A549 (cell line): ENCODE data around the gene DHDH. TPM values are rescaled to one million over a fixed set of nuclear protein-coding genes. Genes with fewer than 3 reads are reported as not detected.

Source experiments
- ATAC-seq, 2 experiments: fragments of 200-7000 bp in 1 of 2; fragments of >200 bp in 1 of 2; cut with Nextera tagmentation in 1 of 2; cut with Tn5 transposase in 1 of 2; 3 replicates each; pipeline versions ENCODE4 v1.8.0 to v1.9.1; 2018 to 2020; ENCODE audit warnings: mild to moderate bottlenecking in 1 of 2, moderate library complexity in 1 of 2
- CTCF ChIA-PET: fragments of 300-600 bp; sonication (Branson Sonifier 250); formaldehyde crosslinking; extraction: SDS; loops from one replicate; lab custom pipeline; 2021; ENCODE audit warnings: antibody characterized with exemption, inconsistent platforms; lab: Yijun Ruan, JAX
- POLR2A ChIA-PET: fragments of 350-600 bp; formaldehyde crosslinking; extraction: SDS; loops from one replicate; lab custom pipeline; 2021; ENCODE audit warnings: antibody characterized with exemption, inconsistent platforms; lab: Yijun Ruan, JAX
- DNase-seq, 2 experiments: peaks; one replicate each; pipeline versions ENCODE4 v3.0.0 to v3.0.0-alpha.2; 2011 to 2016; ENCODE audit warnings: low read depth in 1 of 2, low spot score in 1 of 2
- FAIRE-seq: peaks from 2 replicates; lab custom pipeline; 2011; peaks lifted over from hg19 to GRCh38; lab: Jason Lieb, UNC
- H3K27ac ChIP-seq, 2 experiments: fragments of >200 bp; sonication (Bioruptor Twin); formaldehyde crosslinking; 3 replicates each; pipeline ENCODE4 v1.5.1; 2016 to 2017
- H3K4me1 ChIP-seq: fragments of >200 bp; sonication (Bioruptor Twin); formaldehyde crosslinking; 3 replicates; pipeline ENCODE4 v1.6.1; 2016
- H3K4me2 ChIP-seq: fragments of >200 bp; sonication (Bioruptor Twin); formaldehyde crosslinking; 3 replicates; pipeline ENCODE4 v1.6.1; 2016
- H3K4me3 ChIP-seq: fragments of >200 bp; sonication (Bioruptor Twin); formaldehyde crosslinking; 3 replicates; pipeline ENCODE4 v1.5.1; 2016
- H3K9me3 ChIP-seq: fragments of >200 bp; sonication (Bioruptor Twin); formaldehyde crosslinking; 3 replicates; pipeline ENCODE4 v1.6.1; 2016
- BHLHE40 ChIP-seq: IDR thresholded peaks from 2 replicates; pipeline ENCODE4 v1.6.1; 2012; ENCODE audit warnings: low read depth, low read length, inconsistent platforms
- CBX2 ChIP-seq: fragments of 200-600 bp; sonication (generic); IDR thresholded peaks from 2 replicates; pipeline ENCODE4 v1.6.1; 2016; ENCODE audit warnings: low read depth, mild to moderate bottlenecking, borderline replicate concordance
- CBX8 ChIP-seq: fragments of 200-600 bp; sonication (generic); IDR thresholded peaks from 2 replicates; pipeline ENCODE4 v1.6.1; 2016
- CEBPB ChIP-seq, 2 experiments: fragments of >200 bp in 1 of 2; sonication (Bioruptor Twin) in 1 of 2; formaldehyde crosslinking in 1 of 2; IDR thresholded peaks; 2 replicates each; pipeline ENCODE4 v1.6.1; 2012 to 2016
- CHD2 ChIP-seq: fragments of 150-350 bp; IDR thresholded peaks from 2 replicates; pipeline ENCODE4 v1.6.1; 2014; ENCODE audit warnings: low read length; ENCODE audit not compliant: partially characterized antibody
- EP300 ChIP-seq, 2 experiments: fragments of >200 bp; sonication (Bioruptor Twin); formaldehyde crosslinking; IDR thresholded peaks; 2 replicates in 1 of 2; 3 replicates in 1 of 2; pipeline ENCODE4 v1.6.1; 2016 to 2017
- FOSL2 ChIP-seq, 2 experiments: fragments of 450-650 bp in 1 of 2; fragments of >200 bp in 1 of 2; sonication (Bioruptor Twin) in 1 of 2; formaldehyde crosslinking; IDR thresholded peaks; 2 replicates each; pipeline versions ENCODE4 v1.5.0 to v1.6.1; 2016 to 2020; ENCODE audit warnings: mild to moderate bottlenecking in 1 of 2, moderate library complexity in 1 of 2
- FOXS1 ChIP-seq: fragments of 250-450 bp; sonication (Bioruptor Pico); IDR thresholded peaks from 2 replicates; pipeline ENCODE4 v1.5.0; 2020; ENCODE audit warnings: mild to moderate bottlenecking, moderate library complexity
- GATA3 ChIP-seq: IDR thresholded peaks from 2 replicates; pipeline ENCODE4 v1.6.1; 2012; ENCODE audit warnings: borderline replicate concordance
- HDAC2 ChIP-seq: fragments of 200-600 bp; sonication (generic); IDR thresholded peaks from 2 replicates; pipeline ENCODE4 v1.6.1; 2016
- HOXA7 ChIP-seq: fragments of 250-450 bp; sonication (Bioruptor Pico); IDR thresholded peaks from 2 replicates; pipeline ENCODE4 v1.5.0; 2020; ENCODE audit warnings: mild to moderate bottlenecking, moderate library complexity
- HOXB13 ChIP-seq: fragments of 250-450 bp; sonication (Bioruptor Pico); IDR thresholded peaks from 2 replicates; pipeline ENCODE4 v1.5.0; 2020; ENCODE audit warnings: low read depth, mild to moderate bottlenecking, moderate library complexity
- MAFK ChIP-seq: fragments of 450-650 bp; IDR thresholded peaks from 2 replicates; pipeline ENCODE4 v1.6.1; 2014; ENCODE audit not compliant: partially characterized antibody
- NFE2L2 ChIP-seq: fragments of 150-350 bp; conservative IDR thresholded peaks from 2 replicates; pipeline ENCODE4 v1.6.1; 2014; ENCODE audit warnings: low read length
- PHF8 ChIP-seq: fragments of 200-600 bp; sonication (generic); IDR thresholded peaks from 2 replicates; pipeline ENCODE4 v1.6.1; 2016; ENCODE audit warnings: low read depth, mild to moderate bottlenecking, antibody characterized with exemption, moderate library complexity, borderline replicate concordance
- POLR2A ChIP-seq: IDR thresholded peaks from 2 replicates; pipeline ENCODE4 v1.6.1; 2012; ENCODE audit warnings: mild to moderate bottlenecking, low read length
- POLR2AphosphoS2 ChIP-seq: conservative IDR thresholded peaks from 2 replicates; pipeline ENCODE4 v1.6.1; 2012; ENCODE audit warnings: low read length, improper control_type of control experiment, inconsistent platforms
- RAD21 ChIP-seq, 2 experiments: fragments of >200 bp in 1 of 2; sonication (Bioruptor Twin) in 1 of 2; formaldehyde crosslinking in 1 of 2; IDR thresholded peaks in 1 of 2; conservative IDR thresholded peaks in 1 of 2; 2 replicates in 1 of 2; 3 replicates in 1 of 2; pipeline ENCODE4 v1.6.1; 2012 to 2018; ENCODE audit warnings: inconsistent platforms in 1 of 2
- RCOR1 ChIP-seq: fragments of 150-350 bp; IDR thresholded peaks from 2 replicates; pipeline ENCODE4 v1.6.1; 2014; ENCODE audit warnings: antibody characterized with exemption, low read length, low read depth
- RNF2 ChIP-seq: fragments of 200-600 bp; sonication (generic); IDR thresholded peaks from 2 replicates; pipeline ENCODE4 v1.6.1; 2016; ENCODE audit warnings: low read depth, mild to moderate bottlenecking, antibody characterized with exemption, moderate library complexity, borderline replicate concordance
- SMC3 ChIP-seq: fragments of >200 bp; sonication (Bioruptor Twin); formaldehyde crosslinking; IDR thresholded peaks from 3 replicates; pipeline ENCODE4 v1.6.1; 2018; ENCODE audit warnings: inconsistent platforms
- TFCP2L1 ChIP-seq: fragments of 250-450 bp; sonication (Bioruptor Pico); IDR thresholded peaks from 2 replicates; pipeline ENCODE4 v1.5.0; 2021; ENCODE audit warnings: mild to moderate bottlenecking
- ZFP36 ChIP-seq: fragments of 450-650 bp; IDR thresholded peaks from 2 replicates; pipeline ENCODE4 v1.6.1; 2014; ENCODE audit warnings: borderline replicate concordance; ENCODE audit not compliant: partially characterized antibody
- ZNF302 ChIP-seq: fragments of 250-450 bp; sonication (Bioruptor Pico); IDR thresholded peaks from 2 replicates; pipeline ENCODE4 v1.9.0; 2021; ENCODE audit warnings: inconsistent platforms, mild to moderate bottlenecking, moderate library complexity
- ZSCAN20 ChIP-seq: fragments of 250-450 bp; sonication (Bioruptor Pico); IDR thresholded peaks from 2 replicates; pipeline ENCODE4 v1.8.0; 2022; ENCODE audit warnings: mild to moderate bottlenecking, moderate library complexity
- WGBS: methylation state at CpG from one replicate; pipeline ENCODE4 v1.1.6; 2017; ENCODE audit errors: missing lambda C conversion rate; 5-methylcytosine and 5-hydroxymethylcytosine counted together
- polyA plus RNA-seq, 4 experiments: library from polyadenylated mRNA; depleted of rRNA in 3 of 4; stranded (reverse); fragments of >200 nt; fragmentation: RNase III in 1 of 4; extraction: RNeasy Plus Mini Kit Qiagen cat#74134 plus additional on column Dnase treatment in 1 of 4; gene quantifications; 2 replicates in 3 of 4; 3 replicates in 1 of 4; pipeline ENCODE4 v1.2.3, GENCODE V29; 2011 to 2017
- TF ChIP-seq, protein P1 (sequence below): IDR thresholded peaks from 2 replicates; pipeline ENCODE4 v1.6.1; 2012
- TF ChIP-seq, protein P2 (sequence below): fragments of 450-650 bp; IDR thresholded peaks from 2 replicates; pipeline ENCODE4 v1.6.1; 2014; ENCODE audit warnings: antibody characterized with exemption
- TF ChIP-seq, protein P3 (sequence below): fragments of >200 bp; sonication (Bioruptor Twin); formaldehyde crosslinking; IDR thresholded peaks from 2 replicates; pipeline ENCODE4 v1.6.1; 2016
- TF ChIP-seq, protein P4 (sequence below): IDR thresholded peaks from 2 replicates; pipeline ENCODE4 v1.6.1; 2012
- TF ChIP-seq, protein P5 (sequence below): fragments of 200-600 bp; sonication (generic); IDR thresholded peaks from 2 replicates; pipeline ENCODE4 v1.6.1; 2016; ENCODE audit warnings: antibody characterized with exemption, mild to moderate bottlenecking, moderate library complexity
- TF ChIP-seq, protein P6 (sequence below): fragments of 250-450 bp; sonication (Bioruptor Pico); IDR thresholded peaks from 2 replicates; pipeline ENCODE4 v1.5.0; 2020; ENCODE audit warnings: low read depth, mild to moderate bottlenecking, moderate library complexity

The DHDH gene
- polyA plus RNA-seq, 2 of the 4 experiments (the other 2 are of a cell fraction): 0.78 to 1.2 TPM

DNA sequence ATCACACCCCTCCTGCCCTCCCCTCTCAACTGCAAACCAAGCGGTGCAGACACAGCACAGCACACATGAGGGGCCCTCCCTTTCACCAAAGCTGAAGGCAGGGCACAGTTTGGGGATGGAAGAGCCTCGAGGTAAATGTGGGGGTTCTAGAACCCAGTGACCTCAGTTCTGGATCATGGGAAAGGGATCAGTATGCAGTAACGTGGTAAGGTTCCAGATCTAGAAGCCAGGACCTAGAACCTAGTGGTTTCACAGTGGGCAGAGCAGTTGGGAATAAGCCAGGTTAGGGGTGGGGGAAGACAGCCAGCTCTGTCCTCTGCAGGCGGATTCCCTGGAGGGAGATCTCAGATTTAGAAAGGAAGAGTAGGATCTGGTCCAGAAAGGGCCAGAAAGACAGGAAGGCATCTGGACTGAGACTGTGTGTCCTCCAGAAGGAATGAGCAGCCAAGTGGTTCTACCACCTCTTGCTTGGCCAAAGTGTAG is 34.7 kb downstream of the DHDH start (continued):
- no peak for TF ChIP-seq BHLHE40
- TF ChIP-seq, protein P1, sequence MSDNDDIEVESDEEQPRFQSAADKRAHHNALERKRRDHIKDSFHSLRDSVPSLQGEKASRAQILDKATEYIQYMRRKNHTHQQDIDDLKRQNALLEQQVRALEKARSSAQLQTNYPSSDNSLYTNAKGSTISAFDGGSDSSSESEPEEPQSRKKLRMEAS: no peak
- TF ChIP-seq SMC3: no peak
- peak; percentile 83; the same call in 1 of the 2 replicates for TF ChIP-seq TFCP2L1 (CRISPR knock-in tag)
- TF ChIP-seq, protein P2, sequence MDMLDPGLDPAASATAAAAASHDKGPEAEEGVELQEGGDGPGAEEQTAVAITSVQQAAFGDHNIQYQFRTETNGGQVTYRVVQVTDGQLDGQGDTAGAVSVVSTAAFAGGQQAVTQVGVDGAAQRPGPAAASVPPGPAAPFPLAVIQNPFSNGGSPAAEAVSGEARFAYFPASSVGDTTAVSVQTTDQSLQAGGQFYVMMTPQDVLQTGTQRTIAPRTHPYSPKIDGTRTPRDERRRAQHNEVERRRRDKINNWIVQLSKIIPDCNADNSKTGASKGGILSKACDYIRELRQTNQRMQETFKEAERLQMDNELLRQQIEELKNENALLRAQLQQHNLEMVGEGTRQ: no peak
- TF ChIP-seq HOXA7 (CRISPR knock-in tag): peak; percentile 91; the same call in 1 of the 2 replicates
- no peak for TF ChIP-seq PHF8
- TF ChIP-seq HDAC2: no peak
- TF ChIP-seq CEBPB (IDR thresholded peaks at IDR 0.05): no peak
- 0 out of 2 replicates have a peak, but pooled peaks have one; percentile 38 for TF ChIP-seq HOXB13 (CRISPR knock-in tag)
- TF ChIP-seq RCOR1: no peak
- no peak for TF ChIP-seq EP300 (IDR thresholded peaks at IDR 0.05)
- TF ChIP-seq NFE2L2: no peak
- 0 out of 2 replicates have a peak, but pooled peaks have one; percentile 37 for TF ChIP-seq ZSCAN20 (CRISPR knock-in tag)
- TF ChIP-seq FOXS1 (CRISPR knock-in tag): 0 out of 2 replicates have a peak, but pooled peaks have one; percentile 39
- TF ChIP-seq CBX2: no peak
- TF ChIP-seq, protein P3, sequence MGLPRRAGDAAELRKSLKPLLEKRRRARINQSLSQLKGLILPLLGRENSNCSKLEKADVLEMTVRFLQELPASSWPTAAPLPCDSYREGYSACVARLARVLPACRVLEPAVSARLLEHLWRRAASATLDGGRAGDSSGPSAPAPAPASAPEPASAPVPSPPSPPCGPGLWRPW: no peak
- TF ChIP-seq, protein P4, sequence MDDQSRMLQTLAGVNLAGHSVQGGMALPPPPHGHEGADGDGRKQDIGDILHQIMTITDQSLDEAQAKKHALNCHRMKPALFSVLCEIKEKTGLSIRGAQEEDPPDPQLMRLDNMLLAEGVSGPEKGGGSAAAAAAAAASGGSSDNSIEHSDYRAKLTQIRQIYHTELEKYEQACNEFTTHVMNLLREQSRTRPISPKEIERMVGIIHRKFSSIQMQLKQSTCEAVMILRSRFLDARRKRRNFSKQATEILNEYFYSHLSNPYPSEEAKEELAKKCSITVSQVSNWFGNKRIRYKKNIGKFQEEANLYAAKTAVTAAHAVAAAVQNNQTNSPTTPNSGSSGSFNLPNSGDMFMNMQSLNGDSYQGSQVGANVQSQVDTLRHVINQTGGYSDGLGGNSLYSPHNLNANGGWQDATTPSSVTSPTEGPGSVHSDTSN: no peak; the same call in 1 of the 2 replicates
- TF ChIP-seq RNF2: no peak
- no peak for TF ChIP-seq ZFP36
- TF ChIP-seq RAD21 (conservative IDR thresholded peaks at IDR 0.05 in 1 of 2, IDR thresholded peaks at IDR 0.05 in 1 of 2): peak in 1 of 2 experiments; percentile 4; a peak in 1 of 5 replicates
- no peak for TF ChIP-seq ZNF302 (CRISPR knock-in tag)
- peak; percentile 84 for TF ChIP-seq POLR2AphosphoS2
- no peak for TF ChIP-seq CHD2
- TF ChIP-seq CBX8: no peak
- no peak for TF ChIP-seq GATA3
- no peak for TF ChIP-seq MAFK

DNA sequence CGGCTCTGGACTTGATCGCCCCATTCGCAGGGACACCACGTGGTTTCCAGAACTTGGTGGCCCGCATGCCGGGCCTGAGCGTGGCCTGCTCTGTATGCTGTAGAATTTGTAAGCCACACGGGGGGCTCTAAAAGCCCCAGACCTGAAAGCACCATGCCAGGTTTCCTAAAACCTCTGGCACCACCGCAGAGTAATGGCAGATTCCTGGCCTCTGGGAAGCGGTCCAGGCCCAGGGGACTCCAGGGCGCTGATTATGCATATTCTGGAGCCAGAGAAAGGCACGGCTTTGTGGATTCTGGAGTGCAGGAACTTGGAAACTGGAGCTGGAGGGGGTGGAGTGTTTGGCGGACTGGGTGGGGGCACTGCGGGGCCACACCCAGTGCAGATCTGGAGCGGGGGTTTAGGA is 35.3 kb downstream of the DHDH start:
- CTCF ChIA-PET: interaction anchor here (0.7 to 19.0 kb wide), 8 partner anchors 8 to 176 kb away, joined by 3 to 360 read pairs (median 58); partner anchors contain the start of genes GYS1 and RUVBL2
- POLR2A ChIA-PET: interaction anchor here (2.0 to 9.6 kb wide), 4 partner anchors 12 to 173 kb away, joined by 7 to 175 read pairs (median 28); partner anchors contain the start of genes BAX, GYS1, PLEKHA4 and PPP1R15A
- peak; percentile 1 to 5; a peak in 5 of 6 replicates for ATAC-seq

More for the DNA sequence above, 35.3 kb downstream of the DHDH start:
- FAIRE-seq (no peak), DNase-seq (peak in 1 of 2 experiments; percentile 53)
- no peak overlapping the region for H3K4me2 ChIP-seq
- peak overlapping the region in 1 of 2 experiments; percentile 96; a peak in 3 of 6 replicates for H3K27ac ChIP-seq
- H3K4me1 ChIP-seq: peaks cover 34% of the 10 kb centered on the region
- TF ChIP-seq FOXS1 (CRISPR knock-in tag) (no peak), POLR2A (no peak), EP300 (IDR thresholded peaks at IDR 0.05) (no peak), MAFK (peak; percentile 89), SMC3 (no peak), FOSL2 (IDR thresholded peaks at IDR 0.05) (no peak), FOSL2 (CRISPR knock-in tag; IDR thresholded peaks at IDR 0.05) (0 out of 2 replicates have a peak, but pooled peaks have one; percentile 1)
- TF ChIP-seq, protein P5, sequence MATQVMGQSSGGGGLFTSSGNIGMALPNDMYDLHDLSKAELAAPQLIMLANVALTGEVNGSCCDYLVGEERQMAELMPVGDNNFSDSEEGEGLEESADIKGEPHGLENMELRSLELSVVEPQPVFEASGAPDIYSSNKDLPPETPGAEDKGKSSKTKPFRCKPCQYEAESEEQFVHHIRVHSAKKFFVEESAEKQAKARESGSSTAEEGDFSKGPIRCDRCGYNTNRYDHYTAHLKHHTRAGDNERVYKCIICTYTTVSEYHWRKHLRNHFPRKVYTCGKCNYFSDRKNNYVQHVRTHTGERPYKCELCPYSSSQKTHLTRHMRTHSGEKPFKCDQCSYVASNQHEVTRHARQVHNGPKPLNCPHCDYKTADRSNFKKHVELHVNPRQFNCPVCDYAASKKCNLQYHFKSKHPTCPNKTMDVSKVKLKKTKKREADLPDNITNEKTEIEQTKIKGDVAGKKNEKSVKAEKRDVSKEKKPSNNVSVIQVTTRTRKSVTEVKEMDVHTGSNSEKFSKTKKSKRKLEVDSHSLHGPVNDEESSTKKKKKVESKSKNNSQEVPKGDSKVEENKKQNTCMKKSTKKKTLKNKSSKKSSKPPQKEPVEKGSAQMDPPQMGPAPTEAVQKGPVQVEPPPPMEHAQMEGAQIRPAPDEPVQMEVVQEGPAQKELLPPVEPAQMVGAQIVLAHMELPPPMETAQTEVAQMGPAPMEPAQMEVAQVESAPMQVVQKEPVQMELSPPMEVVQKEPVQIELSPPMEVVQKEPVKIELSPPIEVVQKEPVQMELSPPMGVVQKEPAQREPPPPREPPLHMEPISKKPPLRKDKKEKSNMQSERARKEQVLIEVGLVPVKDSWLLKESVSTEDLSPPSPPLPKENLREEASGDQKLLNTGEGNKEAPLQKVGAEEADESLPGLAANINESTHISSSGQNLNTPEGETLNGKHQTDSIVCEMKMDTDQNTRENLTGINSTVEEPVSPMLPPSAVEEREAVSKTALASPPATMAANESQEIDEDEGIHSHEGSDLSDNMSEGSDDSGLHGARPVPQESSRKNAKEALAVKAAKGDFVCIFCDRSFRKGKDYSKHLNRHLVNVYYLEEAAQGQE: peak; percentile 32; the same call in 1 of the 2 replicates
- TF ChIP-seq, protein P6, sequence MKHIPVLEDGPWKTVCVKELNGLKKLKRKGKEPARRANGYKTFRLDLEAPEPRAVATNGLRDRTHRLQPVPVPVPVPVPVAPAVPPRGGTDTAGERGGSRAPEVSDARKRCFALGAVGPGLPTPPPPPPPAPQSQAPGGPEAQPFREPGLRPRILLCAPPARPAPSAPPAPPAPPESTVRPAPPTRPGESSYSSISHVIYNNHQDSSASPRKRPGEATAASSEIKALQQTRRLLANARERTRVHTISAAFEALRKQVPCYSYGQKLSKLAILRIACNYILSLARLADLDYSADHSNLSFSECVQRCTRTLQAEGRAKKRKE: no peak
- H3K9me3 ChIP-seq: no peaks in the 10 kb centered on the region
- H3K4me3 ChIP-seq: no peak overlapping the region
- 91% methylated on average over 8 of the region's 15 CpGs for WGBS
